HG02798 (cell line): ENCODE results near the gene IGF2R.
"Not testable (repeated sequence)": the region's sequence is repeated elsewhere in the genome, so short reads cannot be mapped to it uniquely, and the experiment has no call there.

ENCODE experiments used
- ATAC-seq: cut with Tn5 transposase; IDR thresholded peaks from one replicate; pipeline ENCODE4 v1.9.1; 2021; ENCODE audit warnings: mild to moderate bottlenecking; ENCODE audit not compliant: unreplicated experiment, poor library complexity

Gene IGF2R

DNA sequence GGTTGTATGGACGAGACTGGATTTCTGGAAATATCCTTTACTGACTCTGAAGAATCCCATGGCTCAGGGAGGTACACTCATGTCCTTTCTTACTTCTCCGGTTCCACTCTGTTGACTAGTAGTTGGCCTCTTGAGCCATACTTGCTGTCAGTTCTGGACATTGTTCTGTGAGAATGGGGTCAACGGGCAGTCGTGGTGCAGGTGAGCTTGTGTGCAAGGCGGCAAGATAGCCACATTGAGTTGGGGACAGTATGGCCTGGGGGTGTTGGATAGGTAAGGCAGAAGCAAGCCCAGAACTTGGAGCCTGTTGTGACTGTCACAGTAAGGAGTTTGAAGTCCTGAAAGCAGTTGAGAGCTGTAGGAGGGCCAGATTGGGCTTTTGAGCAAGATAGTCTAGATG is 139.2 kb downstream of the IGF2R start:
- ATAC-seq = no peak

DNA sequence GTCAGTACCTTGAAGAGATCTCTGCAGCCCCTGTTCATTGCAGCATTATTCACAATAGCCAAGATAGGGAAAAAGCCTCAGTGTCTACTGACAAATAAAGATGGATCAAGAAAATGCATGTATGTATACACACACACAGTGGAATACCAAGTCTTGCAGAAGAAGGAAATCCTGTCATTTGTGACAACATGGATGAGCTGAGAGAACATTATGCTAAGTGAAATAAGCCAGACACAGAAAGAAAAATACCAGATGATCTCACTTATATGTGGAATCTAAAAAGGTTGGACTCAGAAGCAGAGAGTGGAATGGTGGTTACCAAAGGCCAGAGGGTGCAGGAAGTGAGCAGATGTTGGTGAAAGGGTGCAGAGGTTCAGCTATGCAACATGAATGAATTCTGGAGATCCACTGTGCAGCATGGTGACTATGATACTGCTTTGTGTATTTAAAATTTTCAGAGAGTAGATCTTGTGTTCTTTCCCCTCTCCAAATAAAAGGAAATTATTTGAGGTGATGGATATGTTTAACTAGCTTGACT is 141.8 kb downstream of the IGF2R start:
- no peak for ATAC-seq

DNA sequence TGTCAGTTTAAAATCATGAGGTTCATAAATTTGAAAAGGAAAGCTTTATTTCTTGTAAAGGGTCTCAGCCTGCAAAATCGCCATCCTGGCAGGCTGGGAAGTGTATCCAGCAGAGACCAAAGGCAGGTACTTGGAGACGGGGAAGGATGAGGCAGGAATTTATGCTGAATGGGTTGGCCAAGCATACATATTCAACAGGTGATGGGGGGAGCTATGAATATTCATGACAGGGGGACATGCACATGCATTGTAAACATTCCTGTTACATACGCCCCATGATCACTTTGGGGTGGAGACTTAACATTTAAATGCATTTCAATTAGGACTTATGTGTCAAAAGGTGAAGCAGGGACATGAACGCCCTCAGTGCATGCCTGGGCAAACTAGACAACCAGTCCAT is 142.9 kb downstream of the IGF2R start:
- no peak for ATAC-seq

DNA sequence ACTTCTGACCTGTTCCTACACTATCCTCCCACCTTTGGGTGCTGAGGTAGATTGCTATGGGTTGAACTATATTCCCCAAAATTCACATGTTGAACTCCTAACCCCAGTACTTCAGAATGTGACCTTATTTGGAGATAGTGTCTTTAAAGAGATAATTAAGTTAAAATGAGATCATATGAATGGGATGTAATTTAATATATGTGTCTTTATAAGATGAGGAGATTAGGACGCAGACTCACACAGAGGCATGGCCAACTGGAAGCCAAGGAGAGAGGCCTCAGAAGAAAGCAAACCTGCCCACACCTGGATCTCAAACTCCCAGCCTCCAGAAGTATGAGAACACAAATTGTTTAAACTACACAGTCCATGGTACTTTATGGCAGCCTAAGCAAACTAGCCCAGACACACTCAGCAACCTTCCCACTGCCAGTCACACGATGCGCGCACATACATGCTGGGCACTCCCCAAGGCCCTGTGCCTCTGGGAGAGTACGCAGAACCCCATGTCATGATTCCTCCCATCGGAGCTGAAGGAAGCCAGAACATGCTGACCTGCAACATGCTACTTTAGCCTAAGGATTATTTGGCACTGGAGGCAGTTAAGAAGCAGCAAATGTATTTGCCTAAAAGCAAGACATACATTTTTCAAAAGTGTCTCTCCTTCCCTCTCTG is 143.9 kb downstream of the IGF2R start:
- no peak for ATAC-seq

DNA sequence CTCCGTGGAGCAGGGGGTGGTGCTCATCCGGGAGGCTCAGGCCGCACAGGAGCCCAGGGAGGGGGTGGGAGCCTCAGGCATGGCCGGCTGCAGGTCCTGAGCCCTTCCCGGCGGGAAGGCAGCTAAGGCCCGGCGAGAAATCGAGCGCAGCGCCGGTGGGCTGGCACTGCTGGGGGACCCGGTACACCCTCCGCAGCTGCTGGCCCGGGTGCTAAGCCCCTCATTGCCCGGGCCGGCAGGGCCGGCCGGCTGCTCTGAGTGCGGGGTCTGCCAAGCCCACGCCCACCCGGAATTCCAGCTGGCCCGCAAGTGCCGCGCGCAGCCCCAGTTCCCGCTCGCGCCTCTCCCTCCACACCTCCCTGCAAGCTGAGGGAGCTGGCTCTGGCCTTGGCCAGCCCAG is 145.7 kb downstream of the IGF2R start:
- not testable (repeated sequence) for ATAC-seq

DNA sequence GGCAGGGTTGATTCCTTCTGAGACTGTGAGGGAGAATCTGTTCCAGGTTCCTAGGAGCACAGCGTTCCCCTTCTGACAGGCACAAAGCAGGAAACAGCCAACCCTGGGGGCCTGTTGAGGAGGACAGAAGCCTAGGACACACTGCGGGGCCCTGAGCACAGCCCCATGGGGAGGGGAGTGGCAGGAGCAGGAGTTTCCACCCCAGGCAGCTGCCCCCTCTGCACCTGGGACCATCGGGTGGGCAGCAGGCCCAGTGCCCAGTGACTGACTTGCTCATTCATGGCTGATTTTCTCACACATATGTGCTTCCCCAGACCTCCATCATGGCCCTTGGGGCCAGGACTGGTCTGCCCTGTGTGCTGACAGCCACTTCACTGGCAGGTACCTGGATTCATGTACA is 146.5 kb downstream of the IGF2R start:
- ATAC-seq = no peak

DNA sequence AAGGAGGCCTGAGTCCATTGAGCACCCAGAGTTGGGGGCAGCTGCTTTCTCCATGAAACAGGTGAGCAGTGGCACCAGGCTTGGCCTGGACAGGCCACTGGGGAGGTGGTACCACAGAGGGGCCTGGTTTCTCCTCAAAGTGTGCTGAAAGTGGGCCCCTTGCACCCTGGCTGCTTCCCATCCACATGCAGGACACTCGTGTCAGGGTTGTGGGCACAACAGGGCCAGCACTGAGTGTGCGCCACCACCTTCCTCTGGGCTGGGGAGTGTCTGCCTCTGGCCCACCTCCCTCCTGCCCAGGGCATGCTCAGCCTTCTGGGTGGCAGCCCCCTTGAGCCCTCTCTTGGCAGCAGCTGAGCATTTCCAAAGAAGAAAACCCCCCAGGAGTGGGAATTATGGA is 147.5 kb downstream of the IGF2R start:
- no peak for ATAC-seq

DNA sequence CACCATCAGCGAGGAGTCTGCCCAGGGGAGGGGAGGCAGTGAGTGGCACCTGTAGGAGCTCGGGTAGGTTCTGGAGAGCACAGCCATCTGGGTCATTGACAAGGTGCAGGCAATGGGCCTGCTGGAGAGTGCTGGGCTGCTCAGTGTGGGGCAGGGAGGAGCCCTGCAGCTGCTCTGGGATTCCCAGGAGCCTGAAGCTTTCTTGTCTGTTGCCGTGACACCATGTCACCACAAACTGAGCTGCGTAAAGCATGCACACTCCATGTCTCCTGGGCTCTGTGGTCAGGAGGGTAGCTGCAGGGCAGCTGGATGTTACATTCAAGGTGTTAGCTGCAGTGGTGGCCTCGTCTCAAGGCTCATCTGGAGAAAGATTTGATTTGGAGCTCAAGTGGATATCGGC is 148.3 kb downstream of the IGF2R start:
- no peak for ATAC-seq

DNA sequence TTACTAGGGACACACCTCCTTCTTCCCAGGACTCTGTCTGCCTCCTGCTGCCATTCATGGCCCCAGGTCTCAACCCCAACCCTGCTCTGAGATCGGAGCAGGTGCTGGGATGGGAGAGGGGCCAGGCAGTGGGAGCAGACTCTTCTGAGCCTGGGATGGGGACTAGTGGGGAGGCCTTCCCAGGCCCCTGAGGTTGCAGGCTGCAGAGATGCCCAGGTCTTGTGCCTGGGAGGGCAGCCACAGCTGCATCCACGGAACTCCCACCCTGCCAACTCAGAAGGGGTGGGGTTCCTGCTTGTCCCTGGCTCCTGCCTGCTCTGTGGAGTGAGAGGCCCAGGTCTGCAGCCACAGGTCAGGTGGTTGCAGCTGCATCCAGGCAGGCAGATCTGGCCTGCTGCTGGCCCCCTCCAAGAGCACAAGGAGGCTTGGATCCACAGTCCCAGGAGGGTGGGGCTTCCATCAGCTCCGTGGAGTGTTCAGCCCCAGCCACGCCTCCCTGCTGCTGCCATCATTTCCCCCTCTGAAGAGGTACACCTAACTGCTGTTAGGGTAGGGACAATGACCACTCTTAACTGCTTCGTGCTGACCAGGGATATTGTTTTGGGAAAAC is 149.8 kb downstream of the IGF2R start:
- ATAC-seq = no peak

DNA sequence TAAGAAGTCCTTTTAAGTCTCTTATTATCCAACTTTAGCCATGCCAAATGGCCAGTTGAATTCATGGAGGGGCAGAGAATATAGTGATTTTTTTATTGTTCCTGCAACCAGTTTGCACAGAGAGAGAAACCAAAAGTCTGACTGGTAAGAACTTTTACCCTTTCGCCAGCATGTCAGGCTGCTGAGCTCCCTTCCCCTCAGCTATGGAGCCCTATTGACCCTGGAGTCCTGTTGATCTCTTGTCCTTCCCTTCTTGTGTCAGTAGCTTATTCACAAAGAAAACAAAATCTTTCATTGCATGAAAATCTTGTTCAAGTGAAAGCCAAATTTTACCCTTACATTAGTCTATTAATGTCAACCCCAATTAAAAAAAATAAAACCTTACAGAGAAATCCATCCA is 151.2 kb downstream of the IGF2R start:
- no peak for ATAC-seq

DNA sequence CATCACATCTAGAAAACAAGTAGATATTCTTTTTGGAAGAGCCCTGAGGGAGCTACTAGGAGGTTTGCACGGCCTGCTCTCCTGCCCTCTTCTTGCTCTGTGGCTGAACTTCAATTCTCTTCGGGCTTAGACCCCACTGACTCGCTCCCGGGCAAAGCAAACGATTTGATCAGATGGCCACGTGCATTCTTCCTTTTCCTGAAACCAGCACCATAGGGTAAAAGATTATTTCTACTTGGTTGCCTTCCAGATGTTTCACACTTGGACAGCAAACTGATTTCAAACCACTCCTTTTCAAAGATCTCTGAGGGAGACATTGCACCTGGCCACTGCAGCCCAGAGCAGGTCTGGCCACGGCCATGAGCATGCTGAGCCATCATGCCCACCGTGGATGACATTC is 152.7 kb downstream of the IGF2R start, which contains the start of gene SLC22A1:
SLC22A1 (plus strand) TSS at position 258 of the 400 bp plus-strand sequence; CDS start at position 379, 121 bp downstream.
- ATAC-seq = no peak

DNA sequence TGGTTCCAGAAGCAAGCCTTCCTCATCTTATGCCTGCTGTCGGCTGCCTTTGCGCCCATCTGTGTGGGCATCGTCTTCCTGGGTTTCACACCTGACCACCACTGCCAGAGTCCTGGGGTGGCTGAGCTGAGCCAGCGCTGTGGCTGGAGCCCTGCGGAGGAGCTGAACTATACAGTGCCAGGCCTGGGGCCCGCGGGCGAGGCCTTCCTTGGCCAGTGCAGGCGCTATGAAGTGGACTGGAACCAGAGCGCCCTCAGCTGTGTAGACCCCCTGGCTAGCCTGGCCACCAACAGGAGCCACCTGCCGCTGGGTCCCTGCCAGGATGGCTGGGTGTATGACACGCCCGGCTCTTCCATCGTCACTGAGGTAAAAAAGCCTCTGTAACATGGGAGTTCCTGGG is 153.1 kb downstream of the IGF2R start:
- no peak for ATAC-seq

DNA sequence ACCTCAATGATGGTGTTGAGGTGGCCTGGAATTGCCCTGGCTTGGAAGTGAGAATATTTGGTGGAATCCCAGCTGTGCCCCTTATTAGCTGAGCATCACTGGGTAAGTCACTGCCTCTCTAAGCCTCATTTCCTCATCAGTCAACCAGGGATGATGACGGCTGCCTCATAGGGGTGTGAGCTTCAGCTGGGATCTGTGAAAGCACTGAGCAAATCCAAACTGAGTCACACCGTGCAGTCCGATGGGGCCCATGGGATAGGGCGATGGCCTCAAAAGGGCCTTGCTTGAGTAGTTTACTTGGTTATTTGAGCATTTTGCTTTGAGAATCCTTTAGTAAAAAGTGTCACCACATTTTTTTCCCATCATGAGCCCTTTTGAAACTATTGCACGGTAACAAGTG is 153.9 kb downstream of the IGF2R start:
- ATAC-seq = no peak

DNA sequence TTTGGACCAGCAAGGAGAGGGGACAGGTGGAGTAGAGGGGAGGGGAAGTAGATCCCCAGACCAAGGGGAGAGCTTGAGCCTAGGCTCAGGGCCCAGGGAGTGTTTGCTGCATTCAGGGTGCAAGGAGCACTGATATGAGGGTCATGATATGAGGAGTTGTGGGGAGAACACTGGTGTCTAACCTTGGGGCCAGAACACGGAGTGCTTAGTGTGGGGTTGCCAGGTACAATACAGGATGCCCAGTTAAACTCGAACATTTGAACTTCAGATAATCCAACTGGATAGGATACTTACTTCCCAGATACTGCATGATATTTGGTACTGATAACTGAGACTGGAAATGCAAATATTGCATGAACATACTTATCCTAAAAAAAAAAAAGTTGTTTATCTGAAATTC is 155.1 kb downstream of the IGF2R start:
- ATAC-seq = no peak

DNA sequence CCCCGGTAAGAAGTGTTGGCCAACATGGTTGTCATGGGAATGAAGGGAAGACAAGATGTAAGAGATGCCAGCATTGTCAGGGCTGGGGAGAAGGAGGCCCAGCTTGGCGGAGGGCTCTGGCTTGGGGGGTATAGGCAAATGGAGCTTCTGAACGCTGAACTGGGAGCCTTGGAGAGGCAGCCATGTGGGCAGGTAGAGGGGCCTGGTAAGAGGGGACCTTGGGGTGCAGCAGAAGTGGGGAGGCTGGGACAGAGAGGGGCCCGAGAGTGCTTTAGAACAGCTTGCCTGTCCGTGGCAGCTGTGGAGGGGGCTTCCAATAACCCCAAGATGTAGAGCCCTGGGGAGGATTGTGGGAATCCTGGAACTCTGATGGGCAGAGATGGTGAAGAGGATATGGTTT is 155.7 kb downstream of the IGF2R start:
- ATAC-seq = no peak

DNA sequence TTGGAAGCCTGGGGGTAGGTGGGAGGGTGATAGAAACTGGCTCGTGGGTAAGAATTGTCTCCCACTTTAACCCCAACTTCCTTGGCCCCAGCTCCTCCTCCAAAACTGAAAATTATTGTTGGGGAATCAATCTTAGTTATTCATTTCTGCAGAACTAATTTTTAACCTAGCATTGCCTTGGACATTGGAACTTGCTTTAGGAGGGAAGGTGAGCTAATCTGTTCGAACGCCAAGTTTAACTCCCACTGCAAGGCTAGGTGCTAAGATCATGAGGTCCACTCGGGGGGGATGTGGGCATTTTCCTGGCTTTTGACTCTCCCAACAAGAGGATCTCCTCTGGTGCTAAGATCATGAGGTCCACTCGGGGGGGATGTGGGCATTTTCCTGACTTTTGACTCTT is 156.2 kb downstream of the IGF2R start:
- not testable (repeated sequence) for ATAC-seq

DNA sequence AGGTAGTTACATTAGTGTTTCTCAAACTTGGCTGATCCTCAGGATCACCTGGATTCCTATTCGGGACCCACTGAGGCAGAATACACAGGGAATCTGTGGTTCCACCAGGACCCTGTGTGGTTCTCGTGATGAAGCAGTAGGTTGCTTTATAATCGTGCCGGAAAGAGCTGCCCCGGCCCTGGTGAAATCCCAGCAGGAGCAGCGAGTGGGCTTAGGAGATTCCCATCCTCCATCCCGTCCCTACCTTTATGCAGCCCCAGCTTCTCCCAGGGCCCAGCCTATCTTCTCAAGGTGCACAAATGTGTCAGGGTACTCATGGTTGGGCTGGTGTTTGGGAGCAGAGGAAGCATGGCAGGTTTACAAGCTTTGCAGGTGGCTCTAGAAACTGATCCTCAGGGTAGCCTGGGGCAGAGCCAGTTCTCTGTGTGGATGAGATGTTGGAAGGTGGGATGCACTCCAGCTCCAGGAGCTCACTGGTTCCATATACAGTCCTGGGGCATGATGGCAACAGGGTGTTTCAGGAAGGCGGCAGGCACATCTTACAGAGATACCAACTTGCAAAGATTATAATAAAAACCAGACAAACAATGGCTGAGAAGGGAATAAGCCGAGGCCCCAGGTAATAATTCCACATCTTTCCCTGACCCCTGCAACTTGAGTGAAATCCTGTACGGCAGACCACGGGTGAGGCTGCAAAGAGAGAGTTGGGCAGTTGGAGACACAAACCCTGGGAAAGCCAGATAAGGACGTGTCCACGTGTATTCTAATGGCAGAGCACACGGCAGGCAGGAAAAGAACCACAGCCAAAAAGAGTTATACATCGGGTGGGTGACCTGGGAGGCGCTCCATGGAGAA is 158.6 kb downstream of the IGF2R start:
- ATAC-seq = no peak

DNA sequence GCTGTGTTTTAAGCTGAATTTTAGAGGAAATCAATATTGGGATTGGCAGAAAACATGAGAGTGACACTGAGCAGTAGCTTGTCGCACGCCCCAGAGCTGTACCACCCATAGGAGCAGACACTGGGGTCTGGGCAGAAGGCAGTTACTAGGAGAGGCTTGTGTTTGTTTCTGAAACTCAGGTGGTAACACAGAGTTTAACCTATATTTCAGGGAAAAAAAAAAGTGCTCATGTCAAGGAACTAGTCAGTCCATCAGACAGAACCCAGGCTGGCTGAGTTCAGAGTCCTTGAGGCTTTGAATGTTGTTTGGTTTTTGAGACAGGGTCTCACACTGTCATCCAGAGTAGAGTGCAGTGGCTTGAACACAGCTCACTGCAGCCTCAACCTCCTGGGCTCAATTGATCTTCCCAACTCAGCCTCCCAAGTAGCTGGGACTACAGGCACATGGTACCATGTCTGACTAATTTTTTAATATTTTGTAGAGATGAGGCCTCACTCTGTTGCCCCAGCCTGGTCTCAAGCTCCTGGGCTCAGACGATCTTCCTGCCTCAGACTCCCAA is 159.3 kb downstream of the IGF2R start:
- no peak for ATAC-seq

DNA sequence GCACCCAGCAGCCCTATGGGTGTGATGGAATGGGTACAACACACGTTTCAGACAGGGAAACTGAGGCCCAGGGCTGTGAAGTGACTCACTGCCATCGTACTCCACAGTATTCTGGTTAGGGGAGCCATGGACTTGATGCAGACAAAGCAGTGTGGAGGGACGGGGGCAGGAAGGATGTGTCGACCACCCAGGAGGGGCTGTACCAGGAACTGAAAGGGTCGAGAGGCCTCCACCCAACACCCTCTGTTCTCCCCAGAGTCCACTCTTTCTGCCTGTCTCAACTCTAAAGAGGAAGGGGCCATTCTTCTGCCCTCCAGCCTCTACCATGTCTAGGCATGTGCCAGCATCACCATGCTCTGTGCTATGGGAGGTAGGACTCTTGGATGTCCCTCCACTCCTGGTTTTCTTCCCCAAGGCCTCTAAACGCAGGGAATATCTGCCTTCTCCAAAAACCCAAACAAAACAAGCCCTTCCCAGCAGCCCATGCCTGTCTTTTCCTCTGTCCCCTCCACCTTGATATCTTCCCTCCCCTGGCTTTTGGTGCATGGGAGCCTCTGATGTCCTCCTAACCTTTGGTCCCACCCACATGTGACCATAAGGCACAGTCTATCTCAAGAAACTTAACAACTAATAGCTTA is 160.1 kb downstream of the IGF2R start:
- ATAC-seq = no peak

DNA sequence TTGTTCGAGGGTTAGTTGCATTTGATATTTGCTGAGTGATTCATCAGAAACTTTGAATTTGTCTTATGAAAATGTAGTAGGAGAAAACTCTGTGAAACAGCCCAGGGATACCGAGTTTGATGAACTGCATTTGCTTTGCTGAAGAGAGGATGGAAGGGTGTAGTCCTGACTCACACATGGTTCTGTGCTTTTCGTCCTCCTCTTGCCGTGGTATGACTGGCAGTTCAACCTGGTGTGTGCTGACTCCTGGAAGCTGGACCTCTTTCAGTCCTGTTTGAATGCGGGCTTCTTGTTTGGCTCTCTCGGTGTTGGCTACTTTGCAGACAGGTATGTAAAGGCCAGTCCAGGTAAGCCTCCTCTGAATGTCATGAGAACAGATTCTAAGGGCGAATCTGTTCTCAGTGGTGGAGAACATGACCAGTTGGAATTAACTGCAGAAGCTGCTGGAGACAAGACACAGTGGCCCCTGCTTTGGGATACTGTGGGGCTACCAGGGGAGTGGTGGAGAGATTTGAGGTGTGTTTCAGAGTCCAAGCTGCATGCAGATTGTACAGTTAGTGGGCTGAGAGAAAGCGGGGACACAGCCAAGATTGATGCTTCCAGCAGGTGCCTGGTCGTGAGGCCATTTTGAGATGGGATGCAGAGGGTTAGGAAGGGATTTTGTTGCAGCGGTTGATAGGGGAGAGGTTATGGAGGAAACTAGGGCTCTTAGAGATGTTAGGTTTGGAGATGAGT is 161.2 kb downstream of the IGF2R start:
- ATAC-seq = no peak
